HCT116 (cell line): ENCODE results near the gene NOC2L. TPM values are rescaled to one million over a fixed set of nuclear protein-coding genes. Genes with fewer than 3 reads are reported as not detected.

ENCODE experiments used
- ATAC-seq: fragments of 200-7000 bp; cut with Tn5 transposase; 2 replicates; pipeline ENCODE4 v1.9.1; 2020; ENCODE audit warnings: mild to moderate bottlenecking, moderate library complexity
- BruUV-seq: library from RNA; stranded (reverse); fragments of 400-500 nt; replicated peaks from 2 replicates; lab custom pipeline; 2021; lab: Mats Ljungman, UMichigan
- CTCF ChIA-PET: fragments of 300-600 bp; sonication (Branson Sonifier 250); formaldehyde crosslinking; loops from one replicate; lab custom pipeline; 2021; ENCODE audit warnings: antibody characterized with exemption; lab: Charles Lee
- POLR2A ChIA-PET: fragments of 300-600, 350-600 bp; sonication (Branson Sonifier 250); formaldehyde crosslinking; loops from one replicate; lab custom pipeline; 2021; ENCODE audit warnings: antibody characterized with exemption; lab: Charles Lee
- RAD21 ChIA-PET, 2 experiments: fragments of 300-600 bp; sonication (Branson Sonifier 250); formaldehyde crosslinking; loops; one replicate each; lab custom pipeline; 2023; ENCODE audit warnings: low total read pairs in 2 of 2; ENCODE audit not compliant: uncharacterized antibody in 2 of 2, unreplicated experiment in 2 of 2, low non-redundant PET in 1 of 2; lab: Charles Lee
- DNase-seq: peaks from one replicate; pipeline ENCODE4 v3.0.0-alpha.2; 2010; ENCODE audit warnings: low read depth, low spot score
- H2AFZ ChIP-seq: fragments of 200-600 bp; shearing (Covaris generic), sonication (generic); 2 replicates; pipeline ENCODE4 v1.6.1; 2017; ENCODE audit warnings: low read depth, mixed run types, mixed read lengths, antibody characterized with exemption, low read length; ENCODE audit not compliant: poor library complexity, severe bottlenecking
- H3K27ac ChIP-seq: 2 replicates; pipeline ENCODE4 v1.5.1; 2012; ENCODE audit warnings: low read depth, low read length
- H3K27me3 ChIP-seq: fragments of 200-600 bp; sonication (generic); 2 replicates; pipeline ENCODE4 v1.6.1; 2016; ENCODE audit warnings: mixed run types, low read length, mixed read lengths; ENCODE audit not compliant: insufficient read depth
- H3K36me3 ChIP-seq, 2 experiments: fragments of 200-500 bp in 1 of 2; fragments of 200-600 bp in 1 of 2; sonication (Bioruptor generic) in 1 of 2; sonication (generic) in 1 of 2; 2 replicates each; pipeline versions ENCODE4 v1.5.1 to v1.6.1; 2014 to 2016; ENCODE audit warnings: low read length in 2 of 2, inconsistent platforms in 1 of 2, mixed read lengths in 1 of 2, mixed run types in 1 of 2; ENCODE audit not compliant: insufficient read depth in 2 of 2, control insufficient read depth in 1 of 2
- H3K4me1 ChIP-seq, 2 experiments: fragments of 200-600 bp in 1 of 2; sonication (generic) in 1 of 2; 2 replicates each; pipeline versions ENCODE4 v1.5.1 to v1.6.1; 2012 to 2017; ENCODE audit warnings: low read length in 2 of 2, inconsistent platforms in 1 of 2, mild to moderate bottlenecking in 1 of 2, mixed read lengths in 1 of 2, mixed run types in 1 of 2, moderate library complexity in 1 of 2; ENCODE audit not compliant: insufficient read depth in 2 of 2, control insufficient read depth in 1 of 2
- H3K4me2 ChIP-seq: fragments of 200-600 bp; sonication (generic); 2 replicates; pipeline ENCODE4 v1.6.1; 2017; ENCODE audit warnings: mixed run types, low read length, mixed read lengths
- H3K4me3 ChIP-seq, 2 experiments: fragments of 200-600 bp in 1 of 2; sonication (generic) in 1 of 2; replicated peaks in 1 of 2; 2 replicates each; pipeline ENCODE4 v1.5.1; 2011 to 2016; ENCODE audit warnings: low read length in 2 of 2, control low read depth in 1 of 2, low read depth in 1 of 2, mild to moderate bottlenecking in 1 of 2, mixed read lengths in 1 of 2, mixed run types in 1 of 2
- H3K79me2 ChIP-seq: fragments of 200-600 bp; sonication (generic); 2 replicates; pipeline ENCODE4 v1.6.1; 2017; ENCODE audit warnings: mild to moderate bottlenecking, mixed run types, low read length, moderate library complexity, mixed read lengths; ENCODE audit not compliant: insufficient read depth
- H3K9ac ChIP-seq: fragments of 200-600 bp; sonication (generic); 2 replicates; pipeline ENCODE4 v1.6.1; 2016; ENCODE audit warnings: low read length, mixed read lengths
- H3K9me2 ChIP-seq: fragments of 200-600 bp; sonication (generic), shearing (Covaris generic); 2 replicates; pipeline ENCODE4 v1.6.1; 2017; ENCODE audit warnings: mixed run types, mild to moderate bottlenecking, moderate library complexity; ENCODE audit not compliant: insufficient read depth
- H3K9me3 ChIP-seq, 2 experiments: fragments of 200-500 bp in 1 of 2; fragments of 200-600 bp in 1 of 2; sonication (Bioruptor generic) in 1 of 2; sonication (generic) in 1 of 2; 2 replicates each; pipeline ENCODE4 v1.6.1; 2014 to 2017; ENCODE audit warnings: low read length in 2 of 2, mixed read lengths in 2 of 2, inconsistent platforms in 1 of 2, low read depth in 1 of 2, mild to moderate bottlenecking in 1 of 2, mixed run types in 1 of 2, moderate library complexity in 1 of 2; ENCODE audit not compliant: control insufficient read depth in 1 of 2, insufficient read depth in 1 of 2
- H4K20me1 ChIP-seq: fragments of 200-600 bp; sonication (generic), shearing (Covaris generic); 2 replicates; pipeline ENCODE4 v1.6.1; 2017; ENCODE audit warnings: mixed run types, mild to moderate bottlenecking, moderate library complexity; ENCODE audit not compliant: insufficient read depth
- CBX3 ChIP-seq: IDR thresholded peaks from 2 replicates; pipeline ENCODE4 v1.6.1; 2012; ENCODE audit warnings: low read depth
- ELF1 ChIP-seq: IDR thresholded peaks from 2 replicates; pipeline ENCODE4 v1.6.1; 2012; ENCODE audit warnings: low read depth, borderline replicate concordance
- EZH2 ChIP-seq: fragments of 200-600 bp; sonication (generic); IDR thresholded peaks from 2 replicates; pipeline ENCODE4 v1.6.1; 2017; ENCODE audit warnings: antibody characterized with exemption, mixed run types
- FOSL1 ChIP-seq: IDR thresholded peaks from 2 replicates; pipeline ENCODE4 v1.6.1; 2012; ENCODE audit warnings: low read depth
- POLR2A ChIP-seq: IDR thresholded peaks from 2 replicates; pipeline ENCODE4 v1.7.0; 2011; ENCODE audit warnings: borderline replicate concordance; ENCODE audit not compliant: insufficient read depth, insufficient read length; ENCODE audit errors: extremely low read depth
- SIN3A ChIP-seq: IDR thresholded peaks from 2 replicates; pipeline ENCODE4 v1.6.1; 2012; ENCODE audit warnings: low read depth
- SP1 ChIP-seq: IDR thresholded peaks from 2 replicates; pipeline ENCODE4 v1.6.1; 2012; ENCODE audit warnings: low read depth
- TCF7L2 ChIP-seq: IDR thresholded peaks from 2 replicates; pipeline ENCODE4 v1.7.0; 2011; ENCODE audit warnings: borderline replicate concordance, inconsistent platforms; ENCODE audit not compliant: insufficient read depth, insufficient read length; ENCODE audit errors: extremely low read depth
- YY1 ChIP-seq: IDR thresholded peaks from 2 replicates; pipeline ENCODE4 v1.6.1; 2011; ENCODE audit warnings: low read length, low read depth, moderate library complexity, mild to moderate bottlenecking; ENCODE audit not compliant: insufficient replicate concordance; ENCODE audit errors: extremely low read depth
- ZFX ChIP-seq: fragments of 450-650 bp; IDR thresholded peaks from 2 replicates; pipeline ENCODE4 v1.6.1; 2017
- ZNF274 ChIP-seq: fragments of 200-500 bp; sonication (Bioruptor generic); IDR thresholded peaks from 2 replicates; pipeline ENCODE4 v1.6.1; 2014; ENCODE audit warnings: mild to moderate bottlenecking, low read depth, low read length, inconsistent platforms
- intact Hi-C: fragments of 100-400 bp; cut with micrococcal nuclease; formaldehyde crosslinking; loops from 2 replicates; pipeline ENCODE4 v1.10.0; 2022
- total RNA-seq: library from RNA; stranded (reverse); gene quantifications from one replicate; pipeline ENCODE4 v1.2.1, GENCODE V29; 2021; ENCODE audit not compliant: unreplicated experiment
- TF ChIP-seq, protein P1 (sequence below): IDR thresholded peaks from 2 replicates; pipeline ENCODE4 v1.6.1; 2012; ENCODE audit warnings: low read depth
- TF ChIP-seq, protein P2 (sequence below), 3 experiments: fragments of 200-600 bp in 1 of 3; sonication (generic) in 1 of 3; IDR thresholded peaks in 2 of 3; conservative IDR thresholded peaks in 1 of 3; 2 replicates each; pipeline ENCODE4 v1.5.1; 2012 to 2017; ENCODE audit warnings: low read depth in 2 of 3, low read length in 2 of 3, antibody characterized with exemption in 1 of 3, borderline replicate concordance in 1 of 3, control low read depth in 1 of 3, mild to moderate bottlenecking in 1 of 3, mixed read lengths in 1 of 3, mixed run types in 1 of 3, moderate library complexity in 1 of 3; ENCODE audit not compliant: insufficient read depth in 1 of 3

NOC2L gene
- total RNA-seq, 1 experiment from 2014 or later = 260 TPM

DNA sequence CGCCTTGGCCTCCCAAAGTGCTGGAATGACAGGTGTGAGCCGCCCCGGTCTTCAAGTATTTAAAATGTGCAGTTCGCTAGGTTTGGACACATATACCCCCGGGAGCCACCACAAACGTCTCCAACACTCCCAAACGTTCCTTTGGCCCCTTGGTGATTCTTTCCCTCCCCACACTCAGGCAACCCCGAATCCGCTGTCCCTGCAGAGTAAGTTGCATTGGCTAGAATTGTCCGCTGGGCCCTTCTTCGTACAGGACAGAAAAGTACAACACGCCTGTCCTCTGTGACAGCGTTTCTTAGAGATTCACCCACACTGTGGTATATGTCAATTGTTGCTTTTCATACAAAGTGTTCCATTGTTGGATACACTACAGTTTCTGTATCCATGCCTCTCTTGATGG lies 26.1 kb upstream of the NOC2L start:
- no peaks in the 10 kb centered on the region for H4K20me1 ChIP-seq
- no peak overlapping the region for H3K27ac ChIP-seq
- 0 out of 4 replicates have a peak, but pooled peaks cover 0 to 2% of the 10 kb centered on the region in 2 experiments for H3K4me1 ChIP-seq
- H3K4me2 ChIP-seq = no peak overlapping the region
- H3K27me3 ChIP-seq = no peaks in the 10 kb centered on the region
- no peak overlapping the region for H2AFZ ChIP-seq
- H3K79me2 ChIP-seq = no peaks in the 10 kb centered on the region
- ChIA-PET RAD21 (no interaction called here), CTCF (interaction anchor here (0.7 to 2.8 kb wide), 6 partner anchors 8 to 307 kb away, joined by 3 to 18 read pairs (median 4); no protein-coding TSS in a partner anchor), POLR2A (interaction anchor here (1.0 kb wide), 1 partner anchor 13 kb away, joined by 3 read pairs; no protein-coding TSS in a partner anchor)
- no peaks in the 10 kb centered on the region for H3K36me3 ChIP-seq
- no peak for DNase-seq
- H3K9ac ChIP-seq = no peak overlapping the region
- no peak overlapping the region for H3K4me3 ChIP-seq
- no peak for ATAC-seq
- TF ChIP-seq POLR2A = no peak
- TF ChIP-seq, all 23 proteins: peak for 0
- no TSS peak for BruUV-seq
- H3K9me3 ChIP-seq = no peaks in the 10 kb centered on the region
- H3K9me2 ChIP-seq = no peaks in the 10 kb centered on the region
- intact Hi-C loops = loop anchor here (2.0 kb wide), 2 partner anchors 16 to 306 kb away; partner anchors contain the start of gene HES4

DNA sequence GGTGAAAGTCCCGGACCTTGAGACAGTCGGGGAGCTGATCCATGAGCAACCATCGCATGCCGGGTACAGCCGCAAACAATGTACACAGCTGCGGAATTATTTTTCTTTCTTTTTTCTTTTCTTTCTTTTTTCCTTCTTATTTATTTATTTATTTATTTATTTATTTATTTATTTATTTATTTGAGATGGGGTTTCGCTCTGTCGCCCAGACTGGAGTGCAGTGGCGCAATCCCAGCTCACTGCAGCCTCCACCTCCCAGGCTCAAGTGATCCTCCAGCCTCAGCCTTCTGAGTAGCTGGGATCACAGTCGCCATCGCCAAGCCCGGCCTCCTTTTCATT lies 25.4 kb upstream of the NOC2L start:
- intact Hi-C loops = loop anchor here (2.0 to 5.0 kb wide), 3 partner anchors 16 to 306 kb away; partner anchors contain the start of gene HES4
- Histone ChIP-seq H3K9ac (no peak overlapping the region), H3K27ac (no peak overlapping the region), H4K20me1 (no peaks in the 10 kb centered on the region), H3K4me3 (no peak overlapping the region), H3K9me3 (no peaks in the 10 kb centered on the region), H3K4me2 (peak overlapping the region; percentile 50), H3K9me2 (no peaks in the 10 kb centered on the region), H3K36me3 (no peaks in the 10 kb centered on the region), H3K27me3 (no peaks in the 10 kb centered on the region), H3K79me2 (no peaks in the 10 kb centered on the region), H3K4me1 (0 out of 4 replicates have a peak, but pooled peaks cover 0 to 2% of the 10 kb centered on the region in 2 experiments), H2AFZ (no peak overlapping the region)
- ChIA-PET POLR2A (interaction anchor here (1.0 to 1.6 kb wide), 3 partner anchors 14 to 80 kb away, joined by 3 to 5 read pairs (median 3); no protein-coding TSS in a partner anchor), CTCF (interaction anchor here (0.6 to 2.8 kb wide), 14 partner anchors 9 to 308 kb away, joined by 3 to 18 read pairs (median 4); partner anchors contain the start of genes AGRN, B3GALT6, ISG15 and PLEKHN1), RAD21 (interaction anchor here (0.7 to 1.1 kb wide), 3 partner anchors 15 to 80 kb away, joined by 3 to 5 read pairs (median 4); no protein-coding TSS in a partner anchor)
- BruUV-seq = no TSS peak
- ATAC-seq = no peak; the same call in 1 of the 2 replicates
- no peak for DNase-seq
- no peak for TF ChIP-seq ZFX
- TF ChIP-seq FOSL1 = no peak
- TF ChIP-seq, protein P1, sequence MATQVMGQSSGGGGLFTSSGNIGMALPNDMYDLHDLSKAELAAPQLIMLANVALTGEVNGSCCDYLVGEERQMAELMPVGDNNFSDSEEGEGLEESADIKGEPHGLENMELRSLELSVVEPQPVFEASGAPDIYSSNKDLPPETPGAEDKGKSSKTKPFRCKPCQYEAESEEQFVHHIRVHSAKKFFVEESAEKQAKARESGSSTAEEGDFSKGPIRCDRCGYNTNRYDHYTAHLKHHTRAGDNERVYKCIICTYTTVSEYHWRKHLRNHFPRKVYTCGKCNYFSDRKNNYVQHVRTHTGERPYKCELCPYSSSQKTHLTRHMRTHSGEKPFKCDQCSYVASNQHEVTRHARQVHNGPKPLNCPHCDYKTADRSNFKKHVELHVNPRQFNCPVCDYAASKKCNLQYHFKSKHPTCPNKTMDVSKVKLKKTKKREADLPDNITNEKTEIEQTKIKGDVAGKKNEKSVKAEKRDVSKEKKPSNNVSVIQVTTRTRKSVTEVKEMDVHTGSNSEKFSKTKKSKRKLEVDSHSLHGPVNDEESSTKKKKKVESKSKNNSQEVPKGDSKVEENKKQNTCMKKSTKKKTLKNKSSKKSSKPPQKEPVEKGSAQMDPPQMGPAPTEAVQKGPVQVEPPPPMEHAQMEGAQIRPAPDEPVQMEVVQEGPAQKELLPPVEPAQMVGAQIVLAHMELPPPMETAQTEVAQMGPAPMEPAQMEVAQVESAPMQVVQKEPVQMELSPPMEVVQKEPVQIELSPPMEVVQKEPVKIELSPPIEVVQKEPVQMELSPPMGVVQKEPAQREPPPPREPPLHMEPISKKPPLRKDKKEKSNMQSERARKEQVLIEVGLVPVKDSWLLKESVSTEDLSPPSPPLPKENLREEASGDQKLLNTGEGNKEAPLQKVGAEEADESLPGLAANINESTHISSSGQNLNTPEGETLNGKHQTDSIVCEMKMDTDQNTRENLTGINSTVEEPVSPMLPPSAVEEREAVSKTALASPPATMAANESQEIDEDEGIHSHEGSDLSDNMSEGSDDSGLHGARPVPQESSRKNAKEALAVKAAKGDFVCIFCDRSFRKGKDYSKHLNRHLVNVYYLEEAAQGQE = no peak
- no peak for TF ChIP-seq SP1
- TF ChIP-seq ZNF274 = no peak
- TF ChIP-seq, protein P2, sequence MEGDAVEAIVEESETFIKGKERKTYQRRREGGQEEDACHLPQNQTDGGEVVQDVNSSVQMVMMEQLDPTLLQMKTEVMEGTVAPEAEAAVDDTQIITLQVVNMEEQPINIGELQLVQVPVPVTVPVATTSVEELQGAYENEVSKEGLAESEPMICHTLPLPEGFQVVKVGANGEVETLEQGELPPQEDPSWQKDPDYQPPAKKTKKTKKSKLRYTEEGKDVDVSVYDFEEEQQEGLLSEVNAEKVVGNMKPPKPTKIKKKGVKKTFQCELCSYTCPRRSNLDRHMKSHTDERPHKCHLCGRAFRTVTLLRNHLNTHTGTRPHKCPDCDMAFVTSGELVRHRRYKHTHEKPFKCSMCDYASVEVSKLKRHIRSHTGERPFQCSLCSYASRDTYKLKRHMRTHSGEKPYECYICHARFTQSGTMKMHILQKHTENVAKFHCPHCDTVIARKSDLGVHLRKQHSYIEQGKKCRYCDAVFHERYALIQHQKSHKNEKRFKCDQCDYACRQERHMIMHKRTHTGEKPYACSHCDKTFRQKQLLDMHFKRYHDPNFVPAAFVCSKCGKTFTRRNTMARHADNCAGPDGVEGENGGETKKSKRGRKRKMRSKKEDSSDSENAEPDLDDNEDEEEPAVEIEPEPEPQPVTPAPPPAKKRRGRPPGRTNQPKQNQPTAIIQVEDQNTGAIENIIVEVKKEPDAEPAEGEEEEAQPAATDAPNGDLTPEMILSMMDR (IDR thresholded peaks at IDR 0.05 in 2 of 3, conservative IDR thresholded peaks at IDR 0.05 in 1 of 3; ENCODE audit: borderline replicate concordance in 1 of 3, insufficient read depth in 1 of 3, low read depth in 2 of 3, low read length in 2 of 3) = no peak
- TF ChIP-seq EZH2 = no peak
- no peak for TF ChIP-seq SIN3A
- TF ChIP-seq TCF7L2 = no peak
- TF ChIP-seq ELF1 = no peak
- TF ChIP-seq YY1 = no peak
- no peak for TF ChIP-seq CBX3
